ENCODE data around the gene SEC22B.
A peak's percentile ranks its signal among the peaks of the same experiment; 100 is the strongest.
"Not testable (repeated sequence)": the region's sequence is repeated elsewhere in the genome, so short reads cannot be mapped to it uniquely, and the experiment has no call there.

Gene SEC22B

GRCh38 chr1:120176092-120176855 is at the start of gene SEC22B:
TSS of gene SEC22B (minus strand) at chr1:120176520. CDS start at chr1:120176381, 139 bp downstream.
- peak; percentile 92 to 98 (median 97) for DNase-seq

- not testable (repeated sequence) for DNase-seq
Observed at GRCh38 chr1:120217933-120218332, 41.6 kb upstream of the SEC22B start.

- not testable (repeated sequence) for DNase-seq
Observed at GRCh38 chr1:120217175-120217929, 41.0 kb upstream of the SEC22B start.

- not testable (repeated sequence) for DNase-seq
Observed at GRCh38 chr1:120213606-120214005, 37.3 kb upstream of the SEC22B start.

- not testable (repeated sequence) for DNase-seq
Observed at GRCh38 chr1:120210754-120211153, 34.4 kb upstream of the SEC22B start.

GRCh38 chr1:120196863-120197775 is 20.8 kb upstream of the SEC22B start:
- DNase-seq, result not testable (repeated sequence)

- DNase-seq, result not testable (repeated sequence)
Observed at GRCh38 chr1:120188626-120189025, 12.3 kb upstream of the SEC22B start.

GRCh38 chr1:120182176-120182707 is 5.9 kb upstream of the SEC22B start:
- not testable (repeated sequence) for DNase-seq

GRCh38 chr1:120179811-120180690 is 3.7 kb upstream of the SEC22B start:
- DNase-seq, result peak in 2 of 3 experiments; percentile 43 to 75

GRCh38 chr1:120178799-120179756 is 2.8 kb upstream of the SEC22B start:
- DNase-seq, result no peak

- not testable (repeated sequence) for DNase-seq
Observed at GRCh38 chr1:120178058-120178457, 1.7 kb upstream of the SEC22B start.

GRCh38 chr1:120175688-120176087 is 632 bp downstream of the SEC22B start:
- not testable (repeated sequence) for DNase-seq

GRCh38 chr1:120164761-120165160 is 11.6 kb downstream of the SEC22B start:
- DNase-seq, result not testable (repeated sequence)

GRCh38 chr1:120162015-120162414 is 14.3 kb downstream of the SEC22B start:
- not testable (repeated sequence) for DNase-seq

GRCh38 chr1:120158495-120158894 is 17.8 kb downstream of the SEC22B start:
- not testable (repeated sequence) for DNase-seq

- not testable (repeated sequence) for DNase-seq
Observed at GRCh38 chr1:120158086-120158485, 18.2 kb downstream of the SEC22B start.

GRCh38 chr1:120150138-120150822 is 26.0 kb downstream of the SEC22B start:
- DNase-seq, result not testable (repeated sequence)

GRCh38 chr1:120149420-120150059 is 26.8 kb downstream of the SEC22B start:
- not testable (repeated sequence) for DNase-seq

- DNase-seq, result peak in 1 of 3 experiments; percentile 37
Observed at GRCh38 chr1:120145806-120146205, 30.5 kb downstream of the SEC22B start.
